K562 (cell line): Measurements from ENCODE around the gene MAP7D1. TPM values are rescaled to one million over a fixed set of nuclear protein-coding genes. Genes with fewer than 3 reads are reported as not detected.

Experiments
- BHLHE40 ChIP-seq: IDR thresholded peaks from 2 replicates; pipeline ENCODE4 v1.6.1; 2011; ENCODE audit warnings: low read length, improper control_type of control experiment
- E2F3 ChIP-seq: fragments of 250-450 bp; sonication (Bioruptor Pico); IDR thresholded peaks from 2 replicates; pipeline ENCODE4 v1.4.0; 2020; ENCODE audit warnings: mild to moderate bottlenecking
- FOXK2 ChIP-seq, 2 experiments: fragments of 450-650 bp; IDR thresholded peaks in 1 of 2; conservative IDR thresholded peaks in 1 of 2; 2 replicates each; pipeline ENCODE4 v1.6.1; 2016; ENCODE audit warnings: low read depth in 2 of 2, mild to moderate bottlenecking in 1 of 2
- GABPB2 ChIP-seq: fragments of 250-450 bp; sonication (Bioruptor Pico); conservative IDR thresholded peaks from 2 replicates; pipeline ENCODE4 v1.5.1; 2021; ENCODE audit warnings: mild to moderate bottlenecking
- GTF2E2 ChIP-seq: fragments of 200-800 bp; sonication (Bioruptor generic); IDR thresholded peaks from 2 replicates; pipeline ENCODE4 v1.6.1; 2016; ENCODE audit warnings: missing genetic modification characterization, missing compliant biosample characterization
- MEIS2 ChIP-seq: fragments of 450-650 bp; IDR thresholded peaks from 2 replicates; pipeline ENCODE4 v1.6.1; 2014; ENCODE audit warnings: mild to moderate bottlenecking; ENCODE audit not compliant: partially characterized antibody
- MIER1 ChIP-seq: fragments of 450-650 bp; IDR thresholded peaks from 2 replicates; pipeline ENCODE4 v1.6.1; 2016; ENCODE audit warnings: antibody characterized with exemption, mild to moderate bottlenecking, low read depth
- RBM22 ChIP-seq: fragments of 200-400 bp; formaldehyde crosslinking; IDR thresholded peaks from 2 replicates; pipeline ENCODE4 v1.6.1; 2018; ENCODE audit warnings: low read length, low read depth; ENCODE audit not compliant: poor library complexity, severe bottlenecking
- STAG1 ChIP-seq: sonication (generic); formaldehyde crosslinking; IDR thresholded peaks from 2 replicates; pipeline ENCODE4 v1.5.0; 2020; ENCODE audit warnings: missing genetic modification reagents, borderline replicate concordance
- ZFP1 ChIP-seq: fragments of 450-650 bp; formaldehyde crosslinking; IDR thresholded peaks from 2 replicates; pipeline ENCODE4 v1.4.0; 2020; ENCODE audit warnings: mild to moderate bottlenecking, mixed read lengths
- ZFPM2 ChIP-seq: fragments of 250-450 bp; sonication (Bioruptor Pico); IDR thresholded peaks from 2 replicates; pipeline ENCODE4 v1.5.1; 2022; ENCODE audit warnings: mild to moderate bottlenecking
- ZNF165 ChIP-seq: fragments of 250-450 bp; sonication (Bioruptor Pico); IDR thresholded peaks from 2 replicates; pipeline ENCODE4 v1.4.0; 2020; ENCODE audit warnings: borderline replicate concordance
- ZNF174 ChIP-seq: fragments of 250-450 bp; sonication (Bioruptor Pico); IDR thresholded peaks from 2 replicates; pipeline ENCODE4 v1.4.0; 2020; ENCODE audit warnings: mild to moderate bottlenecking
- ZNF764 ChIP-seq: fragments of 250-450 bp; sonication (Bioruptor Pico); IDR thresholded peaks from 2 replicates; pipeline ENCODE4 v1.4.0; 2020; ENCODE audit warnings: low read depth, mild to moderate bottlenecking, moderate library complexity
- ZNF77 ChIP-seq: fragments of 250-450 bp; sonication (Bioruptor Pico); IDR thresholded peaks from 2 replicates; pipeline ENCODE4 v1.5.0; 2020
- ZNF778 ChIP-seq: fragments of 450-650 bp; formaldehyde crosslinking; IDR thresholded peaks from 2 replicates; pipeline ENCODE4 v1.4.0; 2020; ENCODE audit warnings: mild to moderate bottlenecking, moderate library complexity
- ZSCAN29 ChIP-seq: fragments of 450-650 bp; IDR thresholded peaks from 2 replicates; pipeline ENCODE4 v1.6.1; 2017
- polyA plus RNA-seq, 8 experiments: library from polyadenylated mRNA; depleted of rRNA in 4 of 8; stranded (reverse) in 5 of 8; unstranded in 3 of 8; fragments of >200 nt; fragmentation: Nextera tagmentation in 2 of 8; fragmentation: Illumina TruSeq in 1 of 8; extraction: Ambion mirVana in 2 of 8; extraction: Trizol in 1 of 8; gene quantifications; 2 replicates each; pipeline versions ENCODE4 v1.2.1 to v1.2.3, GENCODE V29; 2011 to 2014; ENCODE audit warnings: inconsistent platforms in 1 of 8, missing spikeins in 1 of 8
- total RNA-seq, 7 experiments: library from RNA; depleted of rRNA in 6 of 7; stranded (reverse); fragments of >200 nt in 6 of 7; fragmentation: Illumina TruSeq in 2 of 7; extraction: Trizol in 2 of 7; gene quantifications; 2 replicates each; pipeline versions ENCODE4 v1.2.1 to v1.2.3, GENCODE V29; 2011 to 2021; ENCODE audit warnings: low replicate concordance in 1 of 7
- TF ChIP-seq, protein P1 (sequence below): sonication (generic); formaldehyde crosslinking; IDR thresholded peaks from 2 replicates; pipeline ENCODE4 v1.8.1; 2022; ENCODE audit warnings: missing genetic modification reagents
- TF ChIP-seq, protein P2 (sequence below): fragments of 450-650 bp; IDR thresholded peaks from 2 replicates; pipeline ENCODE4 v1.6.1; 2017; ENCODE audit warnings: mild to moderate bottlenecking, moderate library complexity
- TF ChIP-seq, protein P3 (sequence below): fragments of 250-450 bp; sonication (Bioruptor Pico); IDR thresholded peaks from 2 replicates; pipeline ENCODE4 v1.8.0; 2022; ENCODE audit warnings: inconsistent platforms
- TF ChIP-seq, protein P4 (sequence below): fragments of 450-650 bp; IDR thresholded peaks from 2 replicates; pipeline ENCODE4 v1.6.1; 2016; ENCODE audit warnings: low read depth, mild to moderate bottlenecking, moderate library complexity
- TF ChIP-seq, protein P5 (sequence below): sonication (generic); formaldehyde crosslinking; IDR thresholded peaks from 2 replicates; pipeline ENCODE4 v1.5.0; 2020; ENCODE audit warnings: missing genetic modification reagents

Gene MAP7D1
- total and polyA plus RNA-seq, 9 of the 15 experiments (the other 6 are each of a cell fraction or from before 2014, with no cell fraction given) = 3.6 to 108 (median 34.5) TPM

DNA sequence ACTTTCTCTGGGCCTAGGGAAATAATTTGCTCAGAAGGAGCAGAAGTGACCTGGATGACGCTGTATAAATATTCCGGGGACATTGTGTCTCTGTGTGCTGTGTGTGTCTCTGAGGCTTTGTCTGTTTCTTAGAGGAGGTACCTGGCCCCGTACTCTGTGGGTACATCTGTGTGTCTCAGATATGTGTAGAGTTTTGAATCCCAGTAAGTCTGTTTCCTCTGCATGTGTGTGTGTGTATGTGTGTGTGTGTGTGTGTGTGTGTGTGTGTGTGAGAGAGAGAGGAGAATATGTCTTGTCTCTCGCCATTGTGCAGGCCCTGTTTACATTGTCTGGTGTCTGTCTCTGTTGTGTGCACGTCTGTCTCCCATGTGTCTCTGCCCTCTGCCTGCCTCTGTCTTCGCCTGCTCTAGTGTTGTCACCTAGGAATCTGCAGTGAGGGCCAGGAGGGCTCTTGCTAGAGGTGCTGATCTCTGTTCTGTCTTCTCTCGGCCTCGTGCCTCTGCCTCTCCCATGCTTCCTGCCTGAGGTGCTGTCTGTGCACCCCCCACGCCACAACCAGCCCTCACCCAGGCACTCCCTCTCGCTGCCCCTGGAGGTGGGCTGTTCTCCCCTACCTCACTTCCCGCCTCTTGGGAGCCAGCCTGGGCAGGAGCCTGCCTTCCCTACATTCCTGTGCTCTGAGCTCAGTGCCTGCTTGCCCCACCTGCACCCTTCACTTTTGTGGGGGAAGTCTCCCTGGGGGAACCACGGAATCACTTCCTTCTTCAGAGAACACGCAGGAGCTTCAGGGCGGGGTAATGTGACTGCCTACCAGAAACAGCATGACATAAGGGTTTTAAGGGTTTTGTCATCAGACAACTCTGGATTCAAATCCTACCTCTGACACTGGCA is 5.9 kb downstream of the MAP7D1 start (continued):
- TF ChIP-seq, protein P1, sequence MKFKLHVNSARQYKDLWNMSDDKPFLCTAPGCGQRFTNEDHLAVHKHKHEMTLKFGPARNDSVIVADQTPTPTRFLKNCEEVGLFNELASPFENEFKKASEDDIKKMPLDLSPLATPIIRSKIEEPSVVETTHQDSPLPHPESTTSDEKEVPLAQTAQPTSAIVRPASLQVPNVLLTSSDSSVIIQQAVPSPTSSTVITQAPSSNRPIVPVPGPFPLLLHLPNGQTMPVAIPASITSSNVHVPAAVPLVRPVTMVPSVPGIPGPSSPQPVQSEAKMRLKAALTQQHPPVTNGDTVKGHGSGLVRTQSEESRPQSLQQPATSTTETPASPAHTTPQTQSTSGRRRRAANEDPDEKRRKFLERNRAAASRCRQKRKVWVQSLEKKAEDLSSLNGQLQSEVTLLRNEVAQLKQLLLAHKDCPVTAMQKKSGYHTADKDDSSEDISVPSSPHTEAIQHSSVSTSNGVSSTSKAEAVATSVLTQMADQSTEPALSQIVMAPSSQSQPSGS = no peak
- TF ChIP-seq ZSCAN29 (no peak), E2F3 (CRISPR knock-in tag) (0 out of 2 replicates have a peak, but pooled peaks have one; percentile 26), ZFP1 (CRISPR knock-in tag) (no peak), FOXK2 (conservative IDR thresholded peaks at IDR 0.05 in 1 of 2, IDR thresholded peaks at IDR 0.05 in 1 of 2; ENCODE audit: low read depth in 2 of 2) (peak; percentile 76 to 83), BHLHE40 (no peak), ZNF764 (CRISPR knock-in tag) (no peak), GTF2E2 (tag) (no peak), STAG1 (no peak), ZNF77 (CRISPR knock-in tag) (no peak), ZNF165 (CRISPR knock-in tag) (no peak), MIER1 (0 out of 2 replicates have a peak, but pooled peaks have one; percentile 61), RBM22 (no peak), ZFPM2 (CRISPR knock-in tag) (no peak), ZNF778 (CRISPR knock-in tag) (no peak), ZNF174 (no peak), GABPB2 (CRISPR knock-in tag) (no peak), MEIS2 (no peak)
- TF ChIP-seq, protein P2, sequence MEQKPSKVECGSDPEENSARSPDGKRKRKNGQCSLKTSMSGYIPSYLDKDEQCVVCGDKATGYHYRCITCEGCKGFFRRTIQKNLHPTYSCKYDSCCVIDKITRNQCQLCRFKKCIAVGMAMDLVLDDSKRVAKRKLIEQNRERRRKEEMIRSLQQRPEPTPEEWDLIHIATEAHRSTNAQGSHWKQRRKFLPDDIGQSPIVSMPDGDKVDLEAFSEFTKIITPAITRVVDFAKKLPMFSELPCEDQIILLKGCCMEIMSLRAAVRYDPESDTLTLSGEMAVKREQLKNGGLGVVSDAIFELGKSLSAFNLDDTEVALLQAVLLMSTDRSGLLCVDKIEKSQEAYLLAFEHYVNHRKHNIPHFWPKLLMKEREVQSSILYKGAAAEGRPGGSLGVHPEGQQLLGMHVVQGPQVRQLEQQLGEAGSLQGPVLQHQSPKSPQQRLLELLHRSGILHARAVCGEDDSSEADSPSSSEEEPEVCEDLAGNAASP = no peak
- TF ChIP-seq, protein P3, sequence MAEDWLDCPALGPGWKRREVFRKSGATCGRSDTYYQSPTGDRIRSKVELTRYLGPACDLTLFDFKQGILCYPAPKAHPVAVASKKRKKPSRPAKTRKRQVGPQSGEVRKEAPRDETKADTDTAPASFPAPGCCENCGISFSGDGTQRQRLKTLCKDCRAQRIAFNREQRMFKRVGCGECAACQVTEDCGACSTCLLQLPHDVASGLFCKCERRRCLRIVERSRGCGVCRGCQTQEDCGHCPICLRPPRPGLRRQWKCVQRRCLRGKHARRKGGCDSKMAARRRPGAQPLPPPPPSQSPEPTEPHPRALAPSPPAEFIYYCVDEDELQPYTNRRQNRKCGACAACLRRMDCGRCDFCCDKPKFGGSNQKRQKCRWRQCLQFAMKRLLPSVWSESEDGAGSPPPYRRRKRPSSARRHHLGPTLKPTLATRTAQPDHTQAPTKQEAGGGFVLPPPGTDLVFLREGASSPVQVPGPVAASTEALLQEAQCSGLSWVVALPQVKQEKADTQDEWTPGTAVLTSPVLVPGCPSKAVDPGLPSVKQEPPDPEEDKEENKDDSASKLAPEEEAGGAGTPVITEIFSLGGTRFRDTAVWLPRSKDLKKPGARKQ (CRISPR knock-in tag) = no peak
- TF ChIP-seq, protein P4, sequence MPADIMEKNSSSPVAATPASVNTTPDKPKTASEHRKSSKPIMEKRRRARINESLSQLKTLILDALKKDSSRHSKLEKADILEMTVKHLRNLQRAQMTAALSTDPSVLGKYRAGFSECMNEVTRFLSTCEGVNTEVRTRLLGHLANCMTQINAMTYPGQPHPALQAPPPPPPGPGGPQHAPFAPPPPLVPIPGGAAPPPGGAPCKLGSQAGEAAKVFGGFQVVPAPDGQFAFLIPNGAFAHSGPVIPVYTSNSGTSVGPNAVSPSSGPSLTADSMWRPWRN = no peak
- TF ChIP-seq, protein P5, sequence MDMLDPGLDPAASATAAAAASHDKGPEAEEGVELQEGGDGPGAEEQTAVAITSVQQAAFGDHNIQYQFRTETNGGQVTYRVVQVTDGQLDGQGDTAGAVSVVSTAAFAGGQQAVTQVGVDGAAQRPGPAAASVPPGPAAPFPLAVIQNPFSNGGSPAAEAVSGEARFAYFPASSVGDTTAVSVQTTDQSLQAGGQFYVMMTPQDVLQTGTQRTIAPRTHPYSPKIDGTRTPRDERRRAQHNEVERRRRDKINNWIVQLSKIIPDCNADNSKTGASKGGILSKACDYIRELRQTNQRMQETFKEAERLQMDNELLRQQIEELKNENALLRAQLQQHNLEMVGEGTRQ (CRISPR knock-in tag) = no peak
